ENCODE results near the gene UBE4B. TPM values are rescaled to one million over a fixed set of nuclear protein-coding genes. Genes with fewer than 3 reads are reported as not detected.

UBE4B gene
- total RNA-seq, 4 donors from 2014 or later, result 31.2 to 48.6 (median 44.0) TPM

DNA sequence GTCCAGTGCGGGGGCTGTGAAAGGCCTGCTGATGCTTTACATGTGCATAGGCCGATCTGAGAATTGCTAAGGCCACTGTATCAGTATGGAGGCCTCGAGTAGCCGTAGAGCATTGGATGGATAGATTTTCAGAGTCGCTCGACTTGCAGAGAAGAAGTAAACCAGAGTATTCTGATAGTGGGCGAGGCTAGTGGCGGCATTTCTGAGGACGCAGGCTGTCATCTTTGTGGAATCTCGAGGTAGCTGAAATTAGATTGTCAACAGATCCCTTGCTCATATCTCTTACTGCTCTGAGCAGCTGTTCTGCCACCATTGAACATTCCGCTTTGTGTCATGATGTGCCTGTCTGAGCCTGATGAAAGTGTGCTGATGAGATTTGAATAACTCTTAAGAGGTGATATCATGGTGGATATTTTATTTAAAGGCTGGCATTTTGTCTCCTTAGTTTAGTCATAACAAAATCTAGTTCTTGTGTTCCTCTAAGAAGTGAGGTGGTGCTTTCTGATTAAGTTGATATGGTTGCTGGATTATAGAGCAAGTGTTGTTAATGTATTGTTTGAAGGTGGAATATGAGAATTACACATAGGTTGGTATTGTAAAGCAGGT, 179.2 kb downstream of the UBE4B start:
- H3K27me3 ChIP-seq, result no peaks in the 10 kb centered on the region
- no peaks in the 10 kb centered on the region for H3K36me3 ChIP-seq
- H3K27ac ChIP-seq, result peak overlapping the region; percentile 95 to 100 (median 98)
- TF ChIP-seq POLR2A (IDR thresholded peaks at IDR 0.05) (no peak), EP300 (IDR thresholded peaks at IDR 0.05) (no peak)
- TF ChIP-seq, protein P1, sequence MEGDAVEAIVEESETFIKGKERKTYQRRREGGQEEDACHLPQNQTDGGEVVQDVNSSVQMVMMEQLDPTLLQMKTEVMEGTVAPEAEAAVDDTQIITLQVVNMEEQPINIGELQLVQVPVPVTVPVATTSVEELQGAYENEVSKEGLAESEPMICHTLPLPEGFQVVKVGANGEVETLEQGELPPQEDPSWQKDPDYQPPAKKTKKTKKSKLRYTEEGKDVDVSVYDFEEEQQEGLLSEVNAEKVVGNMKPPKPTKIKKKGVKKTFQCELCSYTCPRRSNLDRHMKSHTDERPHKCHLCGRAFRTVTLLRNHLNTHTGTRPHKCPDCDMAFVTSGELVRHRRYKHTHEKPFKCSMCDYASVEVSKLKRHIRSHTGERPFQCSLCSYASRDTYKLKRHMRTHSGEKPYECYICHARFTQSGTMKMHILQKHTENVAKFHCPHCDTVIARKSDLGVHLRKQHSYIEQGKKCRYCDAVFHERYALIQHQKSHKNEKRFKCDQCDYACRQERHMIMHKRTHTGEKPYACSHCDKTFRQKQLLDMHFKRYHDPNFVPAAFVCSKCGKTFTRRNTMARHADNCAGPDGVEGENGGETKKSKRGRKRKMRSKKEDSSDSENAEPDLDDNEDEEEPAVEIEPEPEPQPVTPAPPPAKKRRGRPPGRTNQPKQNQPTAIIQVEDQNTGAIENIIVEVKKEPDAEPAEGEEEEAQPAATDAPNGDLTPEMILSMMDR (IDR thresholded peaks at IDR 0.05), result no peak
- DNase-seq (ENCODE audit: low spot score in 2 of 2), result no peak
- WGBS, 2 donors, result 13 to 15% methylated on average over 11 of the region's 11 CpGs
- H3K9me3 ChIP-seq, result no peaks in the 10 kb centered on the region
- H3K4me3 ChIP-seq, result peak overlapping the region; percentile 75 to 97 (median 90)
- peaks cover 0 to 55% (median 28%) of the 10 kb centered on the region in 4 donors for H3K4me1 ChIP-seq

GRCh38 chr1:10212476-10212875, 179.7 kb downstream of the UBE4B start:
- H3K27me3 ChIP-seq, result no peaks in the 10 kb centered on the region
- H3K9me3 ChIP-seq, result no peaks in the 10 kb centered on the region
- 78 to 82% methylated on average over 1 of the region's 1 CpG for WGBS, 2 donors
- TF ChIP-seq EP300 (IDR thresholded peaks at IDR 0.05) (no peak), POLR2A (IDR thresholded peaks at IDR 0.05) (no peak)
- TF ChIP-seq, protein P1 (IDR thresholded peaks at IDR 0.05), result no peak
- H3K27ac ChIP-seq, result peak overlapping the region; percentile 95 to 100 (median 98)
- peak overlapping the region in 3 of 4 donors; percentile 75 to 97 (median 94) for H3K4me3 ChIP-seq
- H3K36me3 ChIP-seq, result no peaks in the 10 kb centered on the region
- DNase-seq (ENCODE audit: low spot score in 2 of 2), result no peak
- peaks cover 0 to 61% (median 31%) of the 10 kb centered on the region in 4 donors for H3K4me1 ChIP-seq

DNA sequence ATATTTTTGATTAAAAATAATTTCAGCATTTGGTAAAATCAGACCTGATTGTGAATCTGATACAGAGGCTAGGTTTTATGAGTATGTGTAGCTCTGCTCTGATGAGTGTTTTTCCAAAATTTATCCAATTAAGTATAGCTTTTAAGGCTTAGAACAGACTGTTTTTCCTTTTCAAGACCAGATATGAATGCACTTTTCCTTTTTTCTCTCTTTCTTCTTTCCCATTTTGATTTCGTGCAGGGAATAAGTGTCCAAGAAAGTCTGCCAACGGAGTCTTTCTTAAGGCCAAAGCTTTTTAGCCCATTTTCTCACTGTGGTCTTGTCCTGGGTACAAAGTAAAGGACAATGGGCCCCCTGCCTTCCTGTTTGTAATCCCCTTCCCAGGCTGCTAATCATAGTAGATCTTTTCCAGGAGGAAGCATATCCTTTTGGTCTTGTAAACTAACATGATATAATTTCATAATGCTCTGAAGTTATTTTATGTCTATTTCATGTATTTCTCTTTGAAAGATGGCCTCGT, 180.5 kb downstream of the UBE4B start:
- H3K27me3 ChIP-seq, result no peaks in the 10 kb centered on the region
- H3K27ac ChIP-seq, result peak overlapping the region in 2 of 4 donors; percentile 16 to 63
- WGBS, 2 donors, result 27 to 34% methylated on average over 3 of the region's 3 CpGs
- TF ChIP-seq, protein P1 (IDR thresholded peaks at IDR 0.05), result no peak
- TF ChIP-seq EP300 (IDR thresholded peaks at IDR 0.05) (no peak), POLR2A (IDR thresholded peaks at IDR 0.05) (no peak)
- DNase-seq (ENCODE audit: low spot score in 2 of 2), result no peak
- H3K4me1 ChIP-seq, result peaks cover 3 to 68% (median 36%) of the 10 kb centered on the region in 4 donors
- H3K36me3 ChIP-seq, result no peaks in the 10 kb centered on the region
- H3K9me3 ChIP-seq, result no peaks in the 10 kb centered on the region
- no peak overlapping the region for H3K4me3 ChIP-seq

DNA sequence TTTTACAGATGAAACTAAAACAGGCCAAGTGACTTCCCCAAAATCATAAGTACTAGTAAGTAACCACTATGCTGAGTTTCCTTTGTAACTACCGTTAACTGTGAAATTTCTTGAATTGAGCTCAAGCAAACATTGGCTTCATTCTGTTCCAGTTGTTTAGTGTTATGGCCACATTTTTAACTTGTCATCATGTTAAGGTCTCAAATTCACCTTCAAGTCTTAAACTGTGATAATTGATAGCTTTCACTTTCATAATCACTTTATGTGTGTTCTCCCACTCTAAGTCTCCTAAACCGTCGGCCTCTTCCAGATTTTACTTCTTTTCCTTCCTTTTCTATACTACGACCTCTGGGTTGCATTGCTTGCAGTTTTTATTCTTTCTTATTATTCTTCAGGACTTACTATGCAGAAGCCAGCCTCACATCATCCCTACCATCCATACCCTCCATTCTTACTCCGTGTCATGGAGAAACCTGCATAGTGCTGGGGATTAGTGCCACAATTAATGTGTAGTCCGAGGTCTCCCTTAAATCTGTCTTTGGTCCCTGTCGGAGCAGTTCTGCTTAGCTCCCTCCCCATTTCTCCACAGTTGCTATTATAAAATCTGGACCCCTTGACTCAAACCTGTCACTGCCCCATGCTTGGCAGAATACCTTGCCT, 183.5 kb downstream of the UBE4B start:
- Histone ChIP-seq H3K36me3 (no peaks in the 10 kb centered on the region), H3K27me3 (no peaks in the 10 kb centered on the region), H3K4me1 (peaks cover 3 to 82% (median 40%) of the 10 kb centered on the region in 4 donors), H3K4me3 (no peak overlapping the region), H3K27ac (peak overlapping the region in 3 of 4 donors; percentile 9 to 68 (median 43)), H3K9me3 (no peaks in the 10 kb centered on the region)
- no peak for TF ChIP-seq EP300 (IDR thresholded peaks at IDR 0.05)
- TF ChIP-seq POLR2A (IDR thresholded peaks at IDR 0.05), result no peak
- TF ChIP-seq, protein P1 (IDR thresholded peaks at IDR 0.05), result no peak
- WGBS, 2 donors, result 31 to 38% methylated on average over 7 of the region's 7 CpGs
- no peak for DNase-seq (ENCODE audit: low spot score in 2 of 2)
